Spleen (tissue), 11 donors: ENCODE data around the gene FBXW4. TPM values are rescaled to one million over a fixed set of nuclear protein-coding genes. Genes with fewer than 3 reads are reported as not detected.

Source experiments
- DNase-seq: peaks from one replicate; pipeline ENCODE4 v3.0.0-alpha.2; 2020
- H3K27ac ChIP-seq, 8 donors: fragments of 200-600 bp; sonication (generic) in 7 of 8; 1 replicate in 4 of 8; 2 replicates in 4 of 8; pipeline versions ENCODE4 v1.5.0 to v1.8.0; 2016 to 2021; ENCODE audit warnings: inconsistent platforms in 4 of 8, mild to moderate bottlenecking in 4 of 8, moderate library complexity in 1 of 8
- H3K27me3 ChIP-seq, 7 donors: fragments of 200-600 bp; sonication (generic) in 6 of 7; replicated peaks in 1 of 7; 1 replicate in 4 of 7; 2 replicates in 3 of 7; pipeline versions ENCODE4 v1.5.0 to v1.8.0; 2016 to 2021; ENCODE audit warnings: inconsistent platforms in 3 of 7, mild to moderate bottlenecking in 1 of 7
- H3K36me3 ChIP-seq, 6 donors: fragments of 200-600 bp; sonication (generic) in 5 of 6; 1 replicate in 4 of 6; 2 replicates in 2 of 6; pipeline versions ENCODE4 v1.5.0 to v1.8.0; 2016 to 2021; ENCODE audit warnings: inconsistent platforms in 2 of 6
- H3K4me1 ChIP-seq, 6 donors: fragments of 200-600 bp; sonication (generic) in 5 of 6; 1 replicate in 3 of 6; 2 replicates in 3 of 6; pipeline versions ENCODE4 v1.5.0 to v1.8.0; 2016 to 2021; ENCODE audit warnings: inconsistent platforms in 3 of 6
- H3K4me3 ChIP-seq, 8 donors: fragments of 200-600 bp; sonication (generic) in 7 of 8; 1 replicate in 4 of 8; 2 replicates in 4 of 8; pipeline versions ENCODE4 v1.5.0 to v1.8.0; 2016 to 2021; ENCODE audit warnings: inconsistent platforms in 4 of 8, mild to moderate bottlenecking in 4 of 8, moderate library complexity in 2 of 8
- H3K9me3 ChIP-seq, 8 donors: fragments of 200-600 bp; sonication (generic) in 7 of 8; 1 replicate in 4 of 8; 2 replicates in 4 of 8; pipeline versions ENCODE4 v1.5.0 to v1.8.0; 2016 to 2021; ENCODE audit warnings: inconsistent platforms in 4 of 8
- POLR2A ChIP-seq, 3 donors: fragments of 450-650 bp; IDR thresholded peaks; one replicate each; pipeline ENCODE4 v1.5.1; 2017; ENCODE audit warnings: antibody characterized with exemption in 3 of 3, mild to moderate bottlenecking in 1 of 3
- POLR2AphosphoS5 ChIP-seq, 3 donors: sonication (generic); formaldehyde crosslinking; IDR thresholded peaks; one replicate each; pipeline ENCODE4 v1.5.1; 2017; ENCODE audit warnings: antibody characterized with exemption in 3 of 3
- WGBS, 5 donors: extraction: QIAGEN DNeasy Blood & Tissue Kit in 3 of 5; methylation state at CpG; one replicate each; pipeline versions ENCODE4 v1.1.5 to v1.1.7; 2013 to 2018; 5-methylcytosine and 5-hydroxymethylcytosine counted together
- intact Hi-C: fragments of 100-400 bp; cut with DNase I; formaldehyde crosslinking; loops from one replicate; pipeline ENCODE4 v1.15.0; 2023; ENCODE audit warnings: low total_unique reads
- polyA plus RNA-seq, 3 donors: library from polyadenylated mRNA; stranded (reverse); fragments of 200-250 nt; gene quantifications; one replicate each; pipeline ENCODE4 v1.2.1, GENCODE V29; 2013
- total RNA-seq, 7 donors: library from RNA; depleted of rRNA in 3 of 7; stranded (reverse); fragments of >200 nt in 3 of 7; fragmentation: NEBNext Ultra II Directional in 4 of 7; extraction: Animal tissue kit (Norgen Biotek cat#: 25700) in 4 of 7; gene quantifications; one replicate each; pipeline versions ENCODE4 v1.1.0 to v1.2.1, GENCODE V29; 2016 to 2021
- TF ChIP-seq, protein P1 (sequence below), 11 experiments: fragments of 200-600 bp in 7 of 11; fragments of 450-650 bp in 4 of 11; sonication (generic) in 4 of 11; IDR thresholded peaks in 8 of 11; conservative IDR thresholded peaks in 3 of 11; 1 replicate in 7 of 11; 2 replicates in 4 of 11; pipeline versions ENCODE4 v1.4.0 to v1.8.0; 2016 to 2021; ENCODE audit warnings: antibody characterized with exemption in 11 of 11, inconsistent platforms in 4 of 11, mild to moderate bottlenecking in 1 of 11
- donor health status: healthy with polysubstance abuse.
- donor health status: DM: no; HTN: no; CAD: no; lungs with moderate emphysema.
- donor health status: DM: no; HTN: no; CAD: no.
- donor health status: Bipolar disorder and iron deficiency.
- donor health status: healthy.
- donor health status: DM: no; HTN: no; CAD: no.
- donor health status: DM: yes; HTN: yes; CAD: no.

FBXW4 gene
- total and polyA plus RNA-seq, 10 donors: 24.1 to 78.1 (median 54.8) TPM

DNA sequence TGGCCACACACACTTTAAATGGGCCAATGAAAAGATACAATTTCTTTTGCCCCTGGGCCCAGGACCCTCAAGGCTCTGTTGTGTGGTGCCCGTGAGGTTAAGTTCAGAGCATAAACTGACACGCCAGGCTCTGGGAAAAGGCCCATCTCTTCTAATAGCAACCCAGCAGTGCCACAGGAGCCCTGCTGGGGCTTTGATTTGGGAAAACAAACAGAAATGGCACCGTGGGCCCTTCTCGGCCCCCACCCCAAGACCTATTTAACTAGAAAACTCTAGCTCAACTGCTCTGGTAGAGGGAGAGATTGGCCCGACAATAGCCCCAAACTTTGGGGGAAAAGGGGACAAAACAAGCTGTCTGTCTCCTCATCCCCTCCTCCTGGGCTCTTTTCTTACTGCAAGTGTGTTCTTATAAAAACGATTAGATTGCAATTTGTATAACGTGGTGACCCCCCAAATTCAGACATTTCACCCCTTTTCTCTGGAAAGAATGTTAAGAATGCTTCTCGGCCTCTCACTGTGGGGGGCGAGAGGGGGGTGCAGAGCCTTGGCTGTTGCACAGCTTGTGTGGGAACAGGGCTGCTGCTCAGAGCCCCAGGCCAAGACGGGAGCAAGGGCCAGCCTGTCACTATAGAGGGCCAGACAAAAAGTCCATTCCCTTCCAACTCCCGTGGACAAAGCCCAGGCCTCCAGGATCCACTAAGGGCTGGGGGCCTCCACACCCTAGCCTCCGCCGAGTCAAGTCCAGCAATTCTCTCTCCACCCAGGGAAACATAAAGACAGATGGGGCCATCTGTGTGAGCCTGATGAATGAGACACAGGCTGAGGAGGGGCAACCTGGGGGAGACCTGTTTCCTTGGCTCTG lies 80.1 kb downstream of the FBXW4 start:
- no peaks in the 10 kb centered on the region for H3K9me3 ChIP-seq
- H3K27me3 ChIP-seq: no peaks in the 10 kb centered on the region
- 88 to 90% (median 89%) methylated on average over 10 to 13 of the region's 13 CpGs for WGBS, 5 donors
- H3K27ac ChIP-seq: no peak overlapping the region
- H3K4me1 ChIP-seq: peaks cover 0 to 40% (median 15%) of the 10 kb centered on the region in 6 donors
- H3K4me3 ChIP-seq: no peak overlapping the region
- TF ChIP-seq, protein P1, sequence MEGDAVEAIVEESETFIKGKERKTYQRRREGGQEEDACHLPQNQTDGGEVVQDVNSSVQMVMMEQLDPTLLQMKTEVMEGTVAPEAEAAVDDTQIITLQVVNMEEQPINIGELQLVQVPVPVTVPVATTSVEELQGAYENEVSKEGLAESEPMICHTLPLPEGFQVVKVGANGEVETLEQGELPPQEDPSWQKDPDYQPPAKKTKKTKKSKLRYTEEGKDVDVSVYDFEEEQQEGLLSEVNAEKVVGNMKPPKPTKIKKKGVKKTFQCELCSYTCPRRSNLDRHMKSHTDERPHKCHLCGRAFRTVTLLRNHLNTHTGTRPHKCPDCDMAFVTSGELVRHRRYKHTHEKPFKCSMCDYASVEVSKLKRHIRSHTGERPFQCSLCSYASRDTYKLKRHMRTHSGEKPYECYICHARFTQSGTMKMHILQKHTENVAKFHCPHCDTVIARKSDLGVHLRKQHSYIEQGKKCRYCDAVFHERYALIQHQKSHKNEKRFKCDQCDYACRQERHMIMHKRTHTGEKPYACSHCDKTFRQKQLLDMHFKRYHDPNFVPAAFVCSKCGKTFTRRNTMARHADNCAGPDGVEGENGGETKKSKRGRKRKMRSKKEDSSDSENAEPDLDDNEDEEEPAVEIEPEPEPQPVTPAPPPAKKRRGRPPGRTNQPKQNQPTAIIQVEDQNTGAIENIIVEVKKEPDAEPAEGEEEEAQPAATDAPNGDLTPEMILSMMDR (IDR thresholded peaks at IDR 0.05 in 8 of 11, conservative IDR thresholded peaks at IDR 0.05 in 3 of 11): no peak
- no peak for TF ChIP-seq POLR2AphosphoS5 (IDR thresholded peaks at IDR 0.05)
- TF ChIP-seq POLR2A (IDR thresholded peaks at IDR 0.05): no peak
- H3K36me3 ChIP-seq: peaks cover 0 to 100% (median 47%) of the 10 kb centered on the region in 6 donors
- intact Hi-C loops: no loop called here
- DNase-seq: no peak

DNA sequence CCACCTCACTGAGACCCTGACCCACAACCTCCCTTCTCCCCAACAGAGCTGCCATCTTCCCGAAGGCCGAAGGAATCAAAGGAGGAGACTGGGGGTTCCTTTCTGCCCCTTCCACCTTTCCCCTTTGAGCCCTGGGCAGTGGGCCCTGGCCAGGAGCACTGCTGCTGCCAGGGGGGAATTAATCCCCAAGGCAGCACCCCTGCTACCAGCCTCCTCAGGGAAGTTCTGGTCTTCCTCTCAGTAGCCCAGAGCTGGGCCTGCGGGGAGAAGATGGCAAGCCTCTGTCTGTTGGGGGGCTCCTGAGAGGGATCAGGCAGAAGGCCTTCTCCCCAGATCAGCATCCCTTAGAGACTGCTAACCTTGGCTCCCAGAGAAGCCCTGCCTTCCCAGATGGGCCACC lies 81.3 kb downstream of the FBXW4 start:
- intact Hi-C loops: no loop called here
- 91 to 98% (median 95%) methylated on average over 2 to 3 of the region's 3 CpGs for WGBS, 5 donors
- Histone ChIP-seq H3K36me3 (peaks cover 0 to 100% (median 54%) of the 10 kb centered on the region in 6 donors), H3K4me3 (no peak overlapping the region), H3K9me3 (no peaks in the 10 kb centered on the region), H3K27me3 (no peaks in the 10 kb centered on the region), H3K27ac (no peak overlapping the region), H3K4me1 (peaks cover 0 to 35% (median 15%) of the 10 kb centered on the region in 6 donors)
- TF ChIP-seq POLR2A (IDR thresholded peaks at IDR 0.05) (no peak), POLR2AphosphoS5 (IDR thresholded peaks at IDR 0.05) (no peak)
- TF ChIP-seq, protein P1 (IDR thresholded peaks at IDR 0.05 in 8 of 11, conservative IDR thresholded peaks at IDR 0.05 in 3 of 11): no peak
- DNase-seq: no peak

DNA sequence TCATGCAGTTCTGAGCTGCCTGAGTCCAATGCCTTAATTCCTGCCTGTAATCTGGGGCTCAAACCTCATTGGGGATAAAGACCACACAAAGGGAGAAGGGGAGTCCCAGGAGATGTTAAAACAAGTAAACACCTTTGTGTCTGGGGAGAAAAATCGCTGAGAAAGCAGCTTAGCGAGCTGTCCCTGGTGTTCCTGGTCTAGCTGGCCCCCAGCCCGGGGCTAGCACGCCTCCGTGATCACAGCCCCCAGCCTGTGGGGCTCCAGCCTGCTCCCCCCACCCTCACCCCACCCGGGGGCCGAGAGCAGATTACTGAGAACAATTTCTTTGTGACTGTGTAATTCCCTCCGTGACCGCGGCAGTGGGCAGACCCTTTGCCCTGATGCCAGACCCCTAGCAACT lies 82.1 kb downstream of the FBXW4 start:
- H3K4me3 ChIP-seq: no peak overlapping the region
- WGBS, 5 donors: 81 to 97% (median 89%) methylated on average over 10 of the region's 10 CpGs
- no peaks in the 10 kb centered on the region for H3K9me3 ChIP-seq
- H3K4me1 ChIP-seq: peaks cover 0 to 27% (median 12%) of the 10 kb centered on the region in 6 donors
- TF ChIP-seq POLR2AphosphoS5 (IDR thresholded peaks at IDR 0.05): no peak
- no peak for TF ChIP-seq POLR2A (IDR thresholded peaks at IDR 0.05)
- TF ChIP-seq, protein P1 (IDR thresholded peaks at IDR 0.05 in 8 of 11, conservative IDR thresholded peaks at IDR 0.05 in 3 of 11): no peak
- DNase-seq: no peak
- intact Hi-C loops: no loop called here
- peaks cover 0 to 100% (median 57%) of the 10 kb centered on the region in 6 donors for H3K36me3 ChIP-seq
- H3K27me3 ChIP-seq: no peaks in the 10 kb centered on the region
- H3K27ac ChIP-seq: no peak overlapping the region

DNA sequence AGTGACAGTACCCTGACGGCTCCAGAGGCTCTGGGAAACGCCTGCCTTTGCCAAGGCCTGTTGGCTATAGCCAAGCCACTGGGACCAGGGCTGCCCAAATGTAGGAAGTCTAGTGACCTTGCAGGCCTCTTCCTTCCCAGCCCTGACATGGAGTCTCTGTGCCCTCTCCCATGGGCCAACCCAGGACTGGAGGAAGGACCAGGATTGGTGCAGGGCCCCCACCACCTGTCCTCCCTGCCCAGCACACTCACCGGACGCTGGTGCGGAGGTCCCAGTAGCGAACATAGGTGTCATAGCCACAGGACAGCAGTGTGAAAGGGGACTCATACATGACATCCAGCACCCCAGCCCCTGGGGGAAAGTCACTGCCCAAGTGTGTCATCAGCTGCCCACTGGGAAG lies 82.9 kb downstream of the FBXW4 start:
- Histone ChIP-seq H3K36me3 (peaks cover 0 to 100% (median 60%) of the 10 kb centered on the region in 6 donors), H3K4me1 (peaks cover 0 to 19% (median 6%) of the 10 kb centered on the region in 6 donors), H3K27me3 (no peaks in the 10 kb centered on the region), H3K9me3 (no peaks in the 10 kb centered on the region), H3K27ac (peak overlapping the region in 2 of 8 donors; percentile 3 to 52), H3K4me3 (no peak overlapping the region)
- intact Hi-C loops: no loop called here
- no peak for DNase-seq
- TF ChIP-seq POLR2A (IDR thresholded peaks at IDR 0.05) (no peak), POLR2AphosphoS5 (IDR thresholded peaks at IDR 0.05) (peak in 2 of 3 donors; percentile 10 to 23)
- WGBS, 5 donors: 86 to 91% (median 90%) methylated on average over 3 to 6 of the region's 6 CpGs
